Mesenchymal stem cell (in vitro differentiated cells and primary cell): ENCODE measurements around the gene RPTOR.

Experiments
- DNase-seq: peaks from one replicate; pipeline ENCODE4 v3.0.0-alpha.2; 2013
- H2AFZ ChIP-seq: one replicate; pipeline ENCODE4 v1.6.1; 2013; ENCODE audit warnings: low read depth, mild to moderate bottlenecking, control low read depth, inconsistent platforms, low read length, moderate library complexity
- H2AK5ac ChIP-seq: 2 replicates; pipeline ENCODE4 v1.6.1; 2013; ENCODE audit warnings: low read length, moderate library complexity, mild to moderate bottlenecking, inconsistent platforms; ENCODE audit not compliant: severe bottlenecking
- H2BK120ac ChIP-seq: one replicate; pipeline ENCODE4 v1.6.1; 2013; ENCODE audit warnings: low read depth, mild to moderate bottlenecking, inconsistent platforms, low read length, moderate library complexity
- H2BK12ac ChIP-seq, 2 experiments: one replicate each; pipeline ENCODE4 v1.6.1; 2013; ENCODE audit warnings: inconsistent platforms in 2 of 2, low read length in 2 of 2, mild to moderate bottlenecking in 2 of 2, moderate library complexity in 2 of 2, control low read depth in 1 of 2
- H2BK15ac ChIP-seq: one replicate; pipeline ENCODE4 v1.6.1; 2013; ENCODE audit warnings: mild to moderate bottlenecking, low read depth, inconsistent platforms; ENCODE audit not compliant: poor library complexity, severe bottlenecking
- H2BK5ac ChIP-seq: 2 replicates; pipeline ENCODE4 v1.6.1; 2013; ENCODE audit warnings: low read depth, mild to moderate bottlenecking, low read length, control low read depth, inconsistent platforms; ENCODE audit not compliant: poor library complexity, severe bottlenecking
- H3K14ac ChIP-seq, 2 experiments: one replicate each; pipeline ENCODE4 v1.6.1; 2013; ENCODE audit warnings: inconsistent platforms in 2 of 2, low read length in 2 of 2, control low read depth in 1 of 2, mild to moderate bottlenecking in 1 of 2, moderate library complexity in 1 of 2
- H3K18ac ChIP-seq, 2 experiments: one replicate each; pipeline ENCODE4 v1.6.1; 2013; ENCODE audit warnings: inconsistent platforms in 2 of 2, low read length in 2 of 2, control low read depth in 1 of 2, low read depth in 1 of 2, mild to moderate bottlenecking in 1 of 2
- H3K23ac ChIP-seq, 2 experiments: one replicate each; pipeline ENCODE4 v1.6.1; 2013; ENCODE audit warnings: inconsistent platforms in 2 of 2, low read length in 2 of 2, mild to moderate bottlenecking in 2 of 2, moderate library complexity in 2 of 2, control low read depth in 1 of 2
- H3K27ac ChIP-seq: 2 replicates; pipeline ENCODE4 v1.5.1; 2013; ENCODE audit warnings: mild to moderate bottlenecking, moderate library complexity, low read length, control low read depth, inconsistent platforms; ENCODE audit not compliant: poor library complexity, severe bottlenecking
- H3K27me3 ChIP-seq, 2 experiments: 2 replicates each; pipeline versions ENCODE4 v1.6.1 to v1.7.0; 2013; ENCODE audit warnings: low read length in 2 of 2, mild to moderate bottlenecking in 2 of 2, moderate library complexity in 2 of 2, control low read depth in 1 of 2, inconsistent platforms in 1 of 2; ENCODE audit not compliant: control insufficient read depth in 1 of 2, insufficient read depth in 1 of 2
- H3K36me3 ChIP-seq, 2 experiments: 2 replicates each; pipeline versions ENCODE4 v1.6.1 to v1.7.0; 2013; ENCODE audit warnings: low read length in 2 of 2, control low read depth in 1 of 2, inconsistent platforms in 1 of 2, low read depth in 1 of 2, mild to moderate bottlenecking in 1 of 2; ENCODE audit not compliant: insufficient read depth in 2 of 2, control insufficient read depth in 1 of 2
- H3K4ac ChIP-seq, 2 experiments: one replicate each; pipeline ENCODE4 v1.6.1; 2013; ENCODE audit warnings: inconsistent platforms in 2 of 2, low read length in 2 of 2, mild to moderate bottlenecking in 2 of 2, moderate library complexity in 2 of 2, control low read depth in 1 of 2, low read depth in 1 of 2
- H3K4me1 ChIP-seq: 2 replicates; pipeline ENCODE4 v1.6.1; 2013; ENCODE audit warnings: low read depth, low read length, control low read depth; ENCODE audit not compliant: control insufficient read depth, insufficient read depth
- H3K4me2 ChIP-seq: 2 replicates; pipeline ENCODE4 v1.6.1; 2013; ENCODE audit warnings: low read length, mild to moderate bottlenecking, inconsistent platforms; ENCODE audit not compliant: poor library complexity, severe bottlenecking
- H3K4me3 ChIP-seq, 2 experiments: 2 replicates each; pipeline versions ENCODE4 v1.5.1 to v1.7.0; 2013; ENCODE audit warnings: low read length in 2 of 2, mild to moderate bottlenecking in 2 of 2, control low read depth in 1 of 2, low read depth in 1 of 2; ENCODE audit not compliant: insufficient read depth in 1 of 2
- H3K79me1 ChIP-seq: replicated peaks from 2 replicates; pipeline ENCODE4 v1.6.1; 2013; ENCODE audit warnings: mild to moderate bottlenecking, control low read depth, low read length, inconsistent platforms; ENCODE audit not compliant: poor library complexity, severe bottlenecking
- H3K9ac ChIP-seq: 2 replicates; pipeline ENCODE4 v1.7.0; 2013; ENCODE audit warnings: mild to moderate bottlenecking, low read length, moderate library complexity
- H3K9me3 ChIP-seq: 2 replicates; pipeline ENCODE4 v1.7.0; 2013; ENCODE audit warnings: mild to moderate bottlenecking, low read length; ENCODE audit not compliant: control insufficient read depth
- H4K8ac ChIP-seq: one replicate; pipeline ENCODE4 v1.6.1; 2013; ENCODE audit warnings: inconsistent platforms, mild to moderate bottlenecking, low read length, moderate library complexity
- H4K91ac ChIP-seq: one replicate; pipeline ENCODE4 v1.6.1; 2013; ENCODE audit warnings: mild to moderate bottlenecking, low read length, inconsistent platforms
- WGBS: methylation state at CpG from one replicate; pipeline ENCODE4 v1.1.7; 2013; ENCODE audit warnings: mixed read lengths; 5-methylcytosine and 5-hydroxymethylcytosine counted together

RPTOR gene

GRCh38 chr17:80658821-80659220 lies 114.2 kb downstream of the RPTOR start:
- Histone ChIP-seq H3K4ac (no peak overlapping the region), H2BK120ac (no peak overlapping the region), H2BK12ac (no peak overlapping the region), H2BK5ac (no peak overlapping the region), H3K9me3 (peaks cover 14% of the 10 kb centered on the region), H3K27ac (no peak overlapping the region), H2AFZ (no peak overlapping the region), H3K4me2 (no peak overlapping the region), H3K4me3 (no peak overlapping the region), H3K18ac (no peak overlapping the region), H4K91ac (no peak overlapping the region), H3K14ac (no peak overlapping the region), H2BK15ac (no peak overlapping the region), H3K9ac (no peak overlapping the region), H4K8ac (no peak overlapping the region), H3K4me1 (peaks cover 2% of the 10 kb centered on the region), H3K79me1 (peaks cover 54% of the 10 kb centered on the region), H3K36me3 (peaks cover 0 to 3% of the 10 kb centered on the region in 2 experiments), H3K27me3 (no peaks in the 10 kb centered on the region), H3K23ac (no peak overlapping the region), H2AK5ac (no peak overlapping the region)
- DNase-seq = no peak
- 97% methylated on average over 8 of the region's 8 CpGs for WGBS

DNA sequence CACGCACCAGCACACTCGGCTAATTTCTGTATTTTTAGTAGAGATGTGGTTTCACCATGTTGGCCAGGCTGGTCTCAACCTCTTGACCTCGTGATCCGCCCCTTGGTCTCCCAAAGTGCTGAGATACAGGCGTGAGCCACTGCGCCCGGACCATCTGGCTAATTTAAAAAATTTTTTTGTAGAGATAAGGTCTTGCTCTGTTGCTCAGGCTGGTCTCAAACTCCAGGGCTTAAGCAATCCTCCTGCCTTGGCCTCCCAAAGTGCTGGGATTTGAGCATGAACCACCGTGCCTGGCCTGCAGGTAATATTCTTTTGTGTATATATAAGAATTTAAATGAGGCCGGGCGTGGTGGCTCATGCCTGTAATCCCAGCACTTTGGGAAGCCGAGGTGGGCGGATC lies 115.0 kb downstream of the RPTOR start:
- Histone ChIP-seq H2AK5ac (no peak overlapping the region), H3K79me1 (peaks cover 53% of the 10 kb centered on the region), H3K18ac (no peak overlapping the region), H3K4me3 (no peak overlapping the region), H2BK5ac (no peak overlapping the region), H3K27me3 (no peaks in the 10 kb centered on the region), H2AFZ (no peak overlapping the region), H4K91ac (no peak overlapping the region), H3K23ac (no peak overlapping the region), H2BK120ac (no peak overlapping the region), H3K4me2 (no peak overlapping the region), H3K27ac (no peak overlapping the region), H2BK12ac (no peak overlapping the region), H3K9ac (no peak overlapping the region), H3K14ac (no peak overlapping the region), H3K4ac (no peak overlapping the region), H2BK15ac (no peak overlapping the region), H3K4me1 (peaks cover 4% of the 10 kb centered on the region), H3K36me3 (peaks cover 0 to 3% of the 10 kb centered on the region in 2 experiments), H4K8ac (no peak overlapping the region), H3K9me3 (peaks cover 14% of the 10 kb centered on the region)
- WGBS = 96% methylated on average over 12 of the region's 12 CpGs
- DNase-seq = no peak

GRCh38 chr17:80660527-80661198 lies 116.0 kb downstream of the RPTOR start:
- H4K8ac ChIP-seq = no peak overlapping the region
- no peaks in the 10 kb centered on the region for H3K27me3 ChIP-seq
- 97% methylated on average over 13 of the region's 13 CpGs for WGBS
- H3K4ac ChIP-seq = no peak overlapping the region
- no peak overlapping the region for H2BK5ac ChIP-seq
- no peak overlapping the region for H2BK12ac ChIP-seq
- H2BK15ac ChIP-seq = no peak overlapping the region
- H3K23ac ChIP-seq = no peak overlapping the region
- H3K27ac ChIP-seq = no peak overlapping the region
- no peak for DNase-seq
- H3K79me1 ChIP-seq = peaks cover 53% of the 10 kb centered on the region
- H2BK120ac ChIP-seq = no peak overlapping the region
- H3K18ac ChIP-seq = no peak overlapping the region
- no peak overlapping the region for H2AFZ ChIP-seq
- H3K36me3 ChIP-seq = peaks cover 0 to 3% of the 10 kb centered on the region in 2 experiments
- H3K4me1 ChIP-seq = peaks cover 6% of the 10 kb centered on the region
- no peak overlapping the region for H3K14ac ChIP-seq
- H3K9ac ChIP-seq = no peak overlapping the region
- H4K91ac ChIP-seq = no peak overlapping the region
- H3K4me2 ChIP-seq = no peak overlapping the region
- H3K4me3 ChIP-seq = no peak overlapping the region
- no peak overlapping the region for H2AK5ac ChIP-seq
- peaks cover 12% of the 10 kb centered on the region for H3K9me3 ChIP-seq

DNA sequence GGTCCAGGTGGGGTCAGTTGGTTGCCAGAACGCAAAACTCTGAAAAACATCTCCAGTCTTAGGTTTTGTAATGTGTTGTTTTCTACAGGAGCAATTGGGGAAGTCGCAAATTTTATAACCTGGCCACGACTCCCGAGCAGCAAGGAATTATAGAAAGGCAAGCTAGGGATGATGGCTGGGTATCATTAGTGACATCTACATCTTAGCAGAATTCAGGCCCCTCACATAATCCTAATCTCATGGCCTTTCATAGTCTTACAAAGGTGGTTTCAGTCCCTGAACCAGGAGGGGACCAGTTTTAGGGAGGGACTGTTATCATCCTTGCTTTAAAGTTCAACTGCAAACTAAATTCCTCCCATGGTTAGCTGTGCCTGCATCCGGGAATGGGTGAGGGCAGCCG lies 117.9 kb downstream of the RPTOR start:
- no peak overlapping the region for H2AFZ ChIP-seq
- H2BK12ac ChIP-seq = no peak overlapping the region
- H3K79me1 ChIP-seq = peaks cover 53% of the 10 kb centered on the region
- H2AK5ac ChIP-seq = no peak overlapping the region
- no peak overlapping the region for H3K18ac ChIP-seq
- H3K4me2 ChIP-seq = no peak overlapping the region
- H3K27me3 ChIP-seq = no peaks in the 10 kb centered on the region
- no peak overlapping the region for H3K4ac ChIP-seq
- H2BK5ac ChIP-seq = no peak overlapping the region
- no peak overlapping the region for H3K27ac ChIP-seq
- 92% methylated on average over 5 of the region's 6 CpGs for WGBS
- no peak overlapping the region for H2BK120ac ChIP-seq
- no peak overlapping the region for H3K9ac ChIP-seq
- no peak overlapping the region for H3K14ac ChIP-seq
- H3K23ac ChIP-seq = no peak overlapping the region
- peaks cover 6% of the 10 kb centered on the region for H3K9me3 ChIP-seq
- peaks cover 11% of the 10 kb centered on the region for H3K4me1 ChIP-seq
- H4K8ac ChIP-seq = no peak overlapping the region
- no peak for DNase-seq
- H3K36me3 ChIP-seq = peaks cover 7 to 8% of the 10 kb centered on the region in 2 experiments
- H4K91ac ChIP-seq = no peak overlapping the region
- no peak overlapping the region for H3K4me3 ChIP-seq
- H2BK15ac ChIP-seq = no peak overlapping the region
